ENCODE results near the gene RPL18. TPM values are rescaled to one million over a fixed set of nuclear protein-coding genes. Genes with fewer than 3 reads are reported as not detected.

The RPL18 gene
- total RNA-seq, 6 donors from 2014 or later, result 950 to 1,930 (median 1,443) TPM

DNA sequence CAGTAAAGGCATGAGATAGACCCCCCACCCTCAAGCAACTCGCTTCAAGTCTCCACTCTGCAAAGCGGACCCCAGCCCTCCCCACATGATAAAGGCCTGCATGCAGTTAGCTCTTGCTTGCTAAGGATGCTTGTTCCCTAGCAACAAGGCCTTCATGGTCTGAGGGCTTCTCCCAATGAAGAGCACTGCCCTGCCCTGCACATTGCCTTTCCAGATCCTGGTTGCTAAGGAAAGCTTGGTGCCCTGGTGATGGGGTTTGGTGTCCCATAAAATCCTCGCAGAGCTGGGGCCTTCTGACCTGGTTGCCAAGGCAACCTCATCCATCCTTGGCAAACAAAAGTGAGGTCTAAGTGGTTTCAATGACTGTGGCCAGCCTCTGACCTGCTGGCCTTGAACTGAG, 12.2 kb upstream of the RPL18 start:
- peaks cover 0 to 19% (median 3%) of the 10 kb centered on the region in 4 donors for H3K36me3 ChIP-seq
- DNase-seq (no peak), ATAC-seq (ENCODE audit: low FRiP score in 2 of 2) (no peak)
- H3K27ac ChIP-seq, result peak overlapping the region; percentile 70 to 97 (median 89)
- no peaks in the 10 kb centered on the region for H3K9me3 ChIP-seq
- TF ChIP-seq, protein P1, sequence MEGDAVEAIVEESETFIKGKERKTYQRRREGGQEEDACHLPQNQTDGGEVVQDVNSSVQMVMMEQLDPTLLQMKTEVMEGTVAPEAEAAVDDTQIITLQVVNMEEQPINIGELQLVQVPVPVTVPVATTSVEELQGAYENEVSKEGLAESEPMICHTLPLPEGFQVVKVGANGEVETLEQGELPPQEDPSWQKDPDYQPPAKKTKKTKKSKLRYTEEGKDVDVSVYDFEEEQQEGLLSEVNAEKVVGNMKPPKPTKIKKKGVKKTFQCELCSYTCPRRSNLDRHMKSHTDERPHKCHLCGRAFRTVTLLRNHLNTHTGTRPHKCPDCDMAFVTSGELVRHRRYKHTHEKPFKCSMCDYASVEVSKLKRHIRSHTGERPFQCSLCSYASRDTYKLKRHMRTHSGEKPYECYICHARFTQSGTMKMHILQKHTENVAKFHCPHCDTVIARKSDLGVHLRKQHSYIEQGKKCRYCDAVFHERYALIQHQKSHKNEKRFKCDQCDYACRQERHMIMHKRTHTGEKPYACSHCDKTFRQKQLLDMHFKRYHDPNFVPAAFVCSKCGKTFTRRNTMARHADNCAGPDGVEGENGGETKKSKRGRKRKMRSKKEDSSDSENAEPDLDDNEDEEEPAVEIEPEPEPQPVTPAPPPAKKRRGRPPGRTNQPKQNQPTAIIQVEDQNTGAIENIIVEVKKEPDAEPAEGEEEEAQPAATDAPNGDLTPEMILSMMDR (IDR thresholded peaks at IDR 0.05), result no peak
- no peak for TF ChIP-seq POLR2AphosphoS5 (IDR thresholded peaks at IDR 0.05)
- TF ChIP-seq POLR2A (IDR thresholded peaks at IDR 0.05), result no peak
- TF ChIP-seq EP300 (IDR thresholded peaks at IDR 0.05), result no peak
- peaks cover 59 to 68% (median 62%) of the 10 kb centered on the region in 4 donors for H3K4me1 ChIP-seq
- 67 to 80% methylated on average over 1 to 3 of the region's 3 CpGs for WGBS, 2 donors
- no peaks in the 10 kb centered on the region for H3K27me3 ChIP-seq
- H3K4me3 ChIP-seq, result no peak overlapping the region

- peak overlapping the region; percentile 70 to 94 (median 78) for H3K27ac ChIP-seq
- ATAC-seq (ENCODE audit: low FRiP score in 2 of 2), result no peak
- peaks cover 0 to 25% (median 6%) of the 10 kb centered on the region in 4 donors for H3K36me3 ChIP-seq
- no peak for TF ChIP-seq EP300 (IDR thresholded peaks at IDR 0.05)
- no peak for TF ChIP-seq POLR2A (IDR thresholded peaks at IDR 0.05)
- peak; percentile 50 to 63 for TF ChIP-seq POLR2AphosphoS5 (IDR thresholded peaks at IDR 0.05)
- TF ChIP-seq, protein P1 (IDR thresholded peaks at IDR 0.05), result peak in 2 of 6 experiments; percentile 19 to 28
- WGBS, 2 donors, result 34 to 35% methylated on average over 34 to 46 of the region's 47 CpGs
- H3K9me3 ChIP-seq, result no peaks in the 10 kb centered on the region
- peaks cover 53 to 61% (median 56%) of the 10 kb centered on the region in 4 donors for H3K4me1 ChIP-seq
- H3K27me3 ChIP-seq, result no peaks in the 10 kb centered on the region
- H3K4me3 ChIP-seq, result peak overlapping the region in 1 of 4 donors; percentile 4
- peak; percentile 80 to 88 for DNase-seq
Measured at GRCh38 chr19:48630296-48631063, 11.5 kb upstream of the RPL18 start.

- DNase-seq, result peak; percentile 24 to 87
- no peak overlapping the region for H3K4me3 ChIP-seq
- 66 to 77% methylated on average over 32 to 40 of the region's 48 CpGs for WGBS, 2 donors
Measured at GRCh38 chr19:48629599-48630295, 10.8 kb upstream of the RPL18 start.

GRCh38 chr19:48629297-48629598, 10.3 kb upstream of the RPL18 start:
- no peak for ATAC-seq (ENCODE audit: low FRiP score in 2 of 2)
- H3K4me3 ChIP-seq, result no peak overlapping the region
- H3K27ac ChIP-seq, result peak overlapping the region; percentile 7 to 94 (median 78)
- H3K27me3 ChIP-seq, result no peaks in the 10 kb centered on the region
- 93 to 97% methylated on average over 9 to 12 of the region's 22 CpGs for WGBS, 2 donors
- peak in 1 of 2 donors; percentile 84 for DNase-seq
- H3K36me3 ChIP-seq, result peaks cover 0 to 25% (median 6%) of the 10 kb centered on the region in 4 donors
- TF ChIP-seq EP300 (IDR thresholded peaks at IDR 0.05) (no peak), POLR2A (IDR thresholded peaks at IDR 0.05) (no peak), POLR2AphosphoS5 (IDR thresholded peaks at IDR 0.05) (no peak)
- TF ChIP-seq, protein P1 (IDR thresholded peaks at IDR 0.05), result no peak
- peaks cover 48 to 61% (median 58%) of the 10 kb centered on the region in 4 donors for H3K4me1 ChIP-seq
- no peaks in the 10 kb centered on the region for H3K9me3 ChIP-seq

More at GRCh38 chr19:48629599-48630295, 10.8 kb upstream of the RPL18 start:
- Histone ChIP-seq H3K27ac (peak overlapping the region; percentile 70 to 94 (median 78)), H3K36me3 (peaks cover 0 to 25% (median 6%) of the 10 kb centered on the region in 4 donors), H3K27me3 (no peaks in the 10 kb centered on the region), H3K4me1 (peaks cover 50 to 61% (median 57%) of the 10 kb centered on the region in 4 donors), H3K9me3 (no peaks in the 10 kb centered on the region)
- ATAC-seq (ENCODE audit: low FRiP score in 2 of 2), result peak in 1 of 2 donors; percentile 0
- TF ChIP-seq POLR2A (IDR thresholded peaks at IDR 0.05) (no peak), POLR2AphosphoS5 (IDR thresholded peaks at IDR 0.05) (no peak), EP300 (IDR thresholded peaks at IDR 0.05) (no peak)
- TF ChIP-seq, protein P1 (IDR thresholded peaks at IDR 0.05), result no peak
